ENCODE results near the gene CAMK2D. TPM values are rescaled to one million over a fixed set of nuclear protein-coding genes. Genes with fewer than 3 reads are reported as not detected.

CAMK2D gene
- total RNA-seq, 1 donor from 2014 or later = 46.1 TPM

DNA sequence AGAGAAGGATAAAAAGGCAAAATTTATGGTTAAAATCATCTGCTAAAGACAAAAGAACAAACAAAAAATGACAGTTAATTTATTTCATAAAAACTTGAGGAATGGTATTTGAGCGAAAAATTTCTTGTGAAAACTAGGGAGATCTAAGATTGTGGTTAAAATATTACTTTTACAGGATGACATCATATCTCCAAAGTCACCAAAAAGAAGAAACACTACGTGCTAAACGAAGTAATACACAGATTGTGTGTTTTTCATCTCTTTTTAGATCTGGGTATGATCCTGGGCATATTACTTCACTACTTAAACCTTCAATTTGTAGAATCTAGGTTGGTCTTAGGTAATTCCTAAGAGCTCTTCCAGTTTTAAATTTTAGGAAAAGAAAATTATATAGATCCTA is 107.7 kb downstream of the CAMK2D start:
- intact Hi-C loops (cut with DNase I) = no loop called here
- no peaks in the 10 kb centered on the region for H3K9me3 ChIP-seq
- TF ChIP-seq, protein P1, sequence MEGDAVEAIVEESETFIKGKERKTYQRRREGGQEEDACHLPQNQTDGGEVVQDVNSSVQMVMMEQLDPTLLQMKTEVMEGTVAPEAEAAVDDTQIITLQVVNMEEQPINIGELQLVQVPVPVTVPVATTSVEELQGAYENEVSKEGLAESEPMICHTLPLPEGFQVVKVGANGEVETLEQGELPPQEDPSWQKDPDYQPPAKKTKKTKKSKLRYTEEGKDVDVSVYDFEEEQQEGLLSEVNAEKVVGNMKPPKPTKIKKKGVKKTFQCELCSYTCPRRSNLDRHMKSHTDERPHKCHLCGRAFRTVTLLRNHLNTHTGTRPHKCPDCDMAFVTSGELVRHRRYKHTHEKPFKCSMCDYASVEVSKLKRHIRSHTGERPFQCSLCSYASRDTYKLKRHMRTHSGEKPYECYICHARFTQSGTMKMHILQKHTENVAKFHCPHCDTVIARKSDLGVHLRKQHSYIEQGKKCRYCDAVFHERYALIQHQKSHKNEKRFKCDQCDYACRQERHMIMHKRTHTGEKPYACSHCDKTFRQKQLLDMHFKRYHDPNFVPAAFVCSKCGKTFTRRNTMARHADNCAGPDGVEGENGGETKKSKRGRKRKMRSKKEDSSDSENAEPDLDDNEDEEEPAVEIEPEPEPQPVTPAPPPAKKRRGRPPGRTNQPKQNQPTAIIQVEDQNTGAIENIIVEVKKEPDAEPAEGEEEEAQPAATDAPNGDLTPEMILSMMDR (IDR thresholded peaks at IDR 0.05) = no peak
- no peak for DNase-seq
- no peak overlapping the region for H3K27ac ChIP-seq
- ATAC-seq = no peak
- H3K4me1 ChIP-seq = no peaks in the 10 kb centered on the region
- no peak overlapping the region for H3K4me3 ChIP-seq
- H3K27me3 ChIP-seq = no peaks in the 10 kb centered on the region
- H3K36me3 ChIP-seq = no peaks in the 10 kb centered on the region

DNA sequence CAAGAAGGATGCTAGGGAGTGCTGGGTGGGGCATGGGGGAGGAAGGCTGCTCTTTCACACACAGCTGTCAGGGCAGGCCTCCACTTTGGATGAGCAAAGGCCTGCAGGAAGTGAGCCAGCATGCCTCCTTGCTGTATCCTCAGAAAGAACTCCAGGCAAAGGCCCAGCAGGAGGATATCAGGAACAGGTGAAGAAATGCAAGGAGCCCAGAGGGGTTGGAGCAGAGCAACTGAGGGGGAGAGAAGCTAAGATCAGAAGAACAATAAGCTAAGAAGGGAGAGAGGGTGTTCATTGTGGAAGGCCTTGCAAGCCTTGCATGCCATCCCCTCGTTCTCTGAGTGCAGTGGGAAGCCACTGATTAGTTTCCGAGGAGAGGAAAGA is 115.1 kb downstream of the CAMK2D start:
- Histone ChIP-seq H3K9me3 (no peaks in the 10 kb centered on the region), H3K27me3 (no peaks in the 10 kb centered on the region), H3K4me1 (peaks cover 20% of the 10 kb centered on the region), H3K4me3 (no peak overlapping the region), H3K27ac (peak overlapping the region; percentile 42), H3K36me3 (no peaks in the 10 kb centered on the region)
- TF ChIP-seq, protein P1 (IDR thresholded peaks at IDR 0.05) = no peak
- intact Hi-C loops (cut with DNase I) = no loop called here
- no peak for DNase-seq
- ATAC-seq = peak; percentile 40

DNA sequence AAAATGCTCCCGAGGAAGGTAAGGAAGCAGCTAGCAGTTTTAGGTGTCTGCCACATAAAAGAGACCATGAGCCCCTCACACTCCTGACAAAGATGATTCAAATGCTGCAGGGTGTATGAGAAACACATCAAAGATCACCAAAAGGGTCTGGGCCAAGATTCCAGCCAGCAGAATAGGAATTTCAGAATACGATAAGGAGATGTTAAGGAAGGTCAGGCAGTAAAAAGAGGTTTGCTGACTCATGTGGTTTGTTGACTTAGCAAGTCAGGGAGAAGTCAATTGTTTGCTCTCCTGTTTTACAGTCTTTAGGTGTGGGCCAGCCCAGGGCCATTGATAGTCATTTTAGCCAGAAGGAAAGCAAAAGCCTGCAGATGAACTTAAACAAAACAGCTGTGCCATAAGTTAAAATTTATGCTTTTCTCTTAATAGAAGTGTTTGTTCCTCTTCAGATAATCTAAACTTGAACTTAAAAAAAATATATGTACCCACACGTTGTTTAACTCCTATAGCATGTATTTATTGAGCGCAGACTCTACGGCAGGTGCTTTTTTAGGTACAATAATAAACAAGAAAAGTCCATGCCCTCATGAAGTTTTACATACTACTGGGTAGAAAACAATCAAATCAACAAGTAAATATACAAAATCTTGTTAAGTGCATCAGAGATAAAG is 115.6 kb downstream of the CAMK2D start:
- peak; percentile 97 for ATAC-seq
- Histone ChIP-seq H3K4me3 (no peak overlapping the region), H3K9me3 (no peaks in the 10 kb centered on the region), H3K27me3 (no peaks in the 10 kb centered on the region), H3K4me1 (peaks cover 20% of the 10 kb centered on the region), H3K27ac (peak overlapping the region; percentile 42), H3K36me3 (no peaks in the 10 kb centered on the region)
- no peak for DNase-seq
- intact Hi-C loops (cut with DNase I) = no loop called here
- TF ChIP-seq, protein P1 (IDR thresholded peaks at IDR 0.05) = no peak

DNA sequence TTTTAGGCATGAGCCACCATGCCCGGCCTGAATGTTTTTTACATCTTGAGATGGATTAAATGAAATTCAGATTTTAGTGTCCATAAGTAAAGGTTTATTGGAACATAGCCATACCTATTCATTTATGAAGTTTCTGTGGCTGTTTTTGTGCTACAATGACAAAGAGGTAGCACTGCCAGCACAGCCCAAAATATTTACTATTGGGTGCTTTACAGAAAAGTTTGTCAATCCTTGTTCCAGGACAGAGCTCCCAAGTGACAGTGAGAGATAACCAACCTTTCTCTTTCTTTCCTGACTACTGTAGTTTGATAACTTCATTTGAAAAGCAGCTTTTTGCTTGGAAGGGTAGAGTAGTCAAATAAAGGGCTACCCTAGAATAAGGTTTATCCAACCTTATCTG is 116.2 kb downstream of the CAMK2D start:
- no peaks in the 10 kb centered on the region for H3K9me3 ChIP-seq
- intact Hi-C loops (cut with DNase I) = no loop called here
- TF ChIP-seq, protein P1 (IDR thresholded peaks at IDR 0.05) = no peak
- no peak for ATAC-seq
- H3K27me3 ChIP-seq = no peaks in the 10 kb centered on the region
- DNase-seq = no peak
- peaks cover 20% of the 10 kb centered on the region for H3K4me1 ChIP-seq
- no peaks in the 10 kb centered on the region for H3K36me3 ChIP-seq
- no peak overlapping the region for H3K4me3 ChIP-seq
- peak overlapping the region; percentile 42 for H3K27ac ChIP-seq

DNA sequence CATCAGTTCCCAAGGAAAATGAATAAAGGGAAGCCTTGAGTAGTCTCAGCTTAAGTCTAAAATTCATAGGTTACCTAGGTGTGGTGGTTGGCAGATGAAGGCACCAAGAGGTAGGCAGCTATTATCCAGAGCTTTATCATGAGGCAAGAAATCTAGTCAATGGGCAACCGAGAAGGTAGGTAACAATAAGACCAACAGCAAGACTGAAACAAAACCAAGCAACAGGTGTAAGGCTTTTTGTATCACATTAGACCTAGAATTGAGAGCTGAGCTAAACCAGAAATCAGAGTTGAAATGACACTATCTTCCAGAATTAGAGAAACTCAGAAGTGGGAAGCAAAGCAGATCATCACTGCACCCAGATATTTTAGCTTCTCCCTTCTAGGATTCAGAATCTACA is 117.1 kb downstream of the CAMK2D start:
- no peak for DNase-seq
- Histone ChIP-seq H3K27me3 (no peaks in the 10 kb centered on the region), H3K36me3 (no peaks in the 10 kb centered on the region), H3K9me3 (no peaks in the 10 kb centered on the region), H3K4me3 (no peak overlapping the region), H3K4me1 (peaks cover 20% of the 10 kb centered on the region), H3K27ac (no peak overlapping the region)
- no peak for ATAC-seq
- intact Hi-C loops (cut with DNase I) = no loop called here
- TF ChIP-seq, protein P1 (IDR thresholded peaks at IDR 0.05) = no peak

DNA sequence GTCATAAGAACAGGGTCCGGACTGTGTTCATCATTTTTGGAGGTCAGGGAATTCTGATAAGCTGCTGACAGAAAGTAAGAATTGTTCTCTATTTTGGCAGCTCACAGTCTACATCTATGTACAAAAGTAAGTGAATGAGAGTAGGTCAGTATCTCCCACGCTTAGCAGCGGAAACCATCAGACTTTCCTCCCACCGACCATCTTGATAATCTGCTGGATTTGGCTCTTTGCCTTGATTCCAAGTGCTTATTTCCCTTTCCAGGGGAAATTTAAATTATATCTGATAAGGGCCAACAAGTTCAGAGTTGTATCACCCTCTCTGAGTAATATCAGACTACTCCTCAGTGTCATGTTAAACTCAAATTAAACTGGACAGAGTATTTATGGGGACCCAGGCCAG is 118.0 kb downstream of the CAMK2D start:
- TF ChIP-seq, protein P1 (IDR thresholded peaks at IDR 0.05) = no peak
- Histone ChIP-seq H3K36me3 (no peaks in the 10 kb centered on the region), H3K27me3 (no peaks in the 10 kb centered on the region), H3K4me3 (no peak overlapping the region), H3K9me3 (no peaks in the 10 kb centered on the region), H3K4me1 (peaks cover 20% of the 10 kb centered on the region), H3K27ac (no peak overlapping the region)
- intact Hi-C loops (cut with DNase I) = no loop called here
- ATAC-seq (no peak), DNase-seq (no peak)
